GM12878 (cell line): ENCODE measurements around the gene ACHE. TPM values are rescaled to one million over a fixed set of nuclear protein-coding genes. Genes with fewer than 3 reads are reported as not detected.

Source experiments
- HDAC2 ChIP-seq: fragments of 200-600 bp; sonication (generic); IDR thresholded peaks from 2 replicates; pipeline ENCODE4 v1.6.1; 2017
- MTA3 ChIP-seq: IDR thresholded peaks from 2 replicates; pipeline ENCODE4 v1.6.1; 2012; ENCODE audit warnings: low read length, inconsistent platforms, borderline replicate concordance
- MYC ChIP-seq: IDR thresholded peaks from 2 replicates; pipeline ENCODE4 v1.6.1; 2011; ENCODE audit warnings: mild to moderate bottlenecking, low read length, moderate library complexity, inconsistent platforms; ENCODE audit not compliant: insufficient read depth, insufficient replicate concordance, insufficient read length, severe bottlenecking
- NFYA ChIP-seq: IDR thresholded peaks from 2 replicates; pipeline ENCODE4 v1.6.1; 2011; ENCODE audit warnings: low read depth, mild to moderate bottlenecking, low read length, improper control_type of control experiment, borderline replicate concordance
- NFYB ChIP-seq: IDR thresholded peaks from 2 replicates; pipeline ENCODE4 v1.6.1; 2011; ENCODE audit warnings: low read depth, mild to moderate bottlenecking, low read length, improper control_type of control experiment, moderate library complexity; ENCODE audit not compliant: insufficient read depth
- YY1 ChIP-seq: IDR thresholded peaks from 2 replicates; pipeline ENCODE4 v1.6.1; 2011; ENCODE audit warnings: low read depth, mild to moderate bottlenecking, low read length
- ZNF384 ChIP-seq: IDR thresholded peaks from 2 replicates; pipeline ENCODE4 v1.6.1; 2012; ENCODE audit warnings: low read depth, mild to moderate bottlenecking, low read length, improper control_type of control experiment, borderline replicate concordance
- ZNF622 ChIP-seq: fragments of 450-650 bp; IDR thresholded peaks from 2 replicates; pipeline ENCODE4 v1.6.1; 2017; ENCODE audit warnings: mild to moderate bottlenecking, inconsistent platforms
- polyA plus RNA-seq, 11 experiments: library from polyadenylated mRNA; depleted of rRNA in 4 of 11; unstranded in 6 of 11; stranded (reverse) in 5 of 11; fragments of >200 nt; fragmentation: Nextera tagmentation in 4 of 11; fragmentation: Illumina TruSeq in 1 of 11; extraction: Ambion mirVana in 4 of 11; extraction: Trizol in 1 of 11; gene quantifications; 1 replicate in 1 of 11; 2 replicates in 10 of 11; pipeline versions ENCODE4 v1.2.1 to v1.2.3, GENCODE V29; 2011 to 2016; ENCODE audit warnings: inconsistent platforms in 2 of 11, missing spikeins in 2 of 11, low read depth in 1 of 11
- total RNA-seq, 4 experiments: library from RNA; depleted of rRNA in 3 of 4; stranded (reverse); fragments of >200 nt in 3 of 4; fragmentation: Illumina TruSeq in 1 of 4; extraction: Trizol in 1 of 4; gene quantifications; 2 replicates each; pipeline versions ENCODE4 v1.2.1 to v1.2.3, GENCODE V29; 2013 to 2021
- TF ChIP-seq, protein P1 (sequence below): fragments of 450-650 bp; IDR thresholded peaks from 2 replicates; pipeline ENCODE4 v1.6.1; 2016; ENCODE audit warnings: mild to moderate bottlenecking
- TF ChIP-seq, protein P2 (sequence below): IDR thresholded peaks from 2 replicates; pipeline ENCODE4 v1.6.1; 2012; ENCODE audit warnings: low read depth, low read length, improper control_type of control experiment
- TF ChIP-seq, protein P3 (sequence below): fragments of 150-350 bp; IDR thresholded peaks from 2 replicates; pipeline ENCODE4 v1.6.1; 2016; ENCODE audit warnings: low read depth, low read length
- TF ChIP-seq, protein P4 (sequence below): fragments of 450-650 bp; IDR thresholded peaks from 2 replicates; pipeline ENCODE4 v1.6.1; 2016; ENCODE audit warnings: mild to moderate bottlenecking, moderate library complexity, borderline replicate concordance
- TF ChIP-seq, protein P5 (sequence below): fragments of 450-650 bp; IDR thresholded peaks from 2 replicates; pipeline ENCODE4 v1.6.1; 2018; ENCODE audit warnings: borderline replicate concordance, mild to moderate bottlenecking; ENCODE audit not compliant: partially characterized antibody
- TF ChIP-seq, protein P6 (sequence below): fragments of 450-650 bp; IDR thresholded peaks from 2 replicates; pipeline ENCODE4 v1.6.1; 2014; ENCODE audit warnings: mild to moderate bottlenecking

Gene ACHE
- total and polyA plus RNA-seq, 10 of the 15 experiments (the other 5 are each of a cell fraction or from before 2014, with no cell fraction given): 0.07 to 5.1 (median 2.3) TPM; not detected in 1

DNA sequence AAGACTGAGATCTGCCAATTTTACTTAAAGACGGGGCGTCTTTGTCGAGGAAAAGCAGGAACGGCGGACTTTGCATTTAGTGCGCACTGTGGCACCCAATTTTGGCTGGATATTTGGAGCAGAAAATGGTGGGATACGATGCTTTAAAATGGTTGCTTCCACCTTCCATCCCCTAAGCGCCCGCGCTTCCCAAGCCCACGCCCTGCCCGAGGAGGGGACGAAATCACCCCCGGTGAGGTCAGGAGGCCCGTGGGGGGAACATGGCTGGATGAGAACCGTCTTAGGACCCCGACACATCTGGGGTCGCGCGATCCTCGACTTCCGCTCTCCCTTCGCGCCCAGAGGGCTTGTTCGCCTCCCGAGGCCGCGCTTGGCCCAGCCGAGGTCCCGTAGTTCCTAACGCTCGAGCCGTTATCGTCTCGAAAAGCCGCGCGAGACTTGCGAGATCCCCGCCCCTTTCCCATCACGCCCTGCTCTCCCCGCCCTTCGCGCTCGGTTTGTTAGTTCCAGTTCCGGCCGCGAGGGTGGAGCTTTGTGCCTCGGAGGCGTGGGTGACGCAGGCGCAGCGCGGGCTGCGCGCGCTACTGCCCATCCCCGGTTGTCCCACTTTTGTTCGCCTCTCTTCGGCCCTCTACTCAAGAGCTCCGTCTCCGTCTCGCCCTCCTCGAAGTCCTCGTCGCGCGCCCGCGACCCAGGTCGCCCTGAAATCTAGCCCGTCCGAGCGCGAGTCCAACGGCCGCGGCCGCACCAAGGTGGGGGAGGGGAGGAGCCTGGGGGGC, 20.9 kb downstream of the ACHE start, which contains the start of gene SRRT (continued):
- TF ChIP-seq, protein P1, sequence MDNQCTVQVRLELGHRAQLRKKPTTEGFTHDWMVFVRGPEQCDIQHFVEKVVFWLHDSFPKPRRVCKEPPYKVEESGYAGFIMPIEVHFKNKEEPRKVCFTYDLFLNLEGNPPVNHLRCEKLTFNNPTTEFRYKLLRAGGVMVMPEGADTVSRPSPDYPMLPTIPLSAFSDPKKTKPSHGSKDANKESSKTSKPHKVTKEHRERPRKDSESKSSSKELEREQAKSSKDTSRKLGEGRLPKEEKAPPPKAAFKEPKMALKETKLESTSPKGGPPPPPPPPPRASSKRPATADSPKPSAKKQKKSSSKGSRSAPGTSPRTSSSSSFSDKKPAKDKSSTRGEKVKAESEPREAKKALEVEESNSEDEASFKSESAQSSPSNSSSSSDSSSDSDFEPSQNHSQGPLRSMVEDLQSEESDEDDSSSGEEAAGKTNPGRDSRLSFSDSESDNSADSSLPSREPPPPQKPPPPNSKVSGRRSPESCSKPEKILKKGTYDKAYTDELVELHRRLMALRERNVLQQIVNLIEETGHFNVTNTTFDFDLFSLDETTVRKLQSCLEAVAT: peak; percentile 82
- TF ChIP-seq ZNF384 (no peak), NFYA (no peak), ZNF622 (no peak), HDAC2 (no peak), YY1 (peak; percentile 97), MYC (no peak), NFYB (no peak), MTA3 (no peak)
- TF ChIP-seq, protein P2, sequence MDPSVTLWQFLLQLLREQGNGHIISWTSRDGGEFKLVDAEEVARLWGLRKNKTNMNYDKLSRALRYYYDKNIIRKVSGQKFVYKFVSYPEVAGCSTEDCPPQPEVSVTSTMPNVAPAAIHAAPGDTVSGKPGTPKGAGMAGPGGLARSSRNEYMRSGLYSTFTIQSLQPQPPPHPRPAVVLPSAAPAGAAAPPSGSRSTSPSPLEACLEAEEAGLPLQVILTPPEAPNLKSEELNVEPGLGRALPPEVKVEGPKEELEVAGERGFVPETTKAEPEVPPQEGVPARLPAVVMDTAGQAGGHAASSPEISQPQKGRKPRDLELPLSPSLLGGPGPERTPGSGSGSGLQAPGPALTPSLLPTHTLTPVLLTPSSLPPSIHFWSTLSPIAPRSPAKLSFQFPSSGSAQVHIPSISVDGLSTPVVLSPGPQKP: peak; percentile 38
- TF ChIP-seq, protein P3, sequence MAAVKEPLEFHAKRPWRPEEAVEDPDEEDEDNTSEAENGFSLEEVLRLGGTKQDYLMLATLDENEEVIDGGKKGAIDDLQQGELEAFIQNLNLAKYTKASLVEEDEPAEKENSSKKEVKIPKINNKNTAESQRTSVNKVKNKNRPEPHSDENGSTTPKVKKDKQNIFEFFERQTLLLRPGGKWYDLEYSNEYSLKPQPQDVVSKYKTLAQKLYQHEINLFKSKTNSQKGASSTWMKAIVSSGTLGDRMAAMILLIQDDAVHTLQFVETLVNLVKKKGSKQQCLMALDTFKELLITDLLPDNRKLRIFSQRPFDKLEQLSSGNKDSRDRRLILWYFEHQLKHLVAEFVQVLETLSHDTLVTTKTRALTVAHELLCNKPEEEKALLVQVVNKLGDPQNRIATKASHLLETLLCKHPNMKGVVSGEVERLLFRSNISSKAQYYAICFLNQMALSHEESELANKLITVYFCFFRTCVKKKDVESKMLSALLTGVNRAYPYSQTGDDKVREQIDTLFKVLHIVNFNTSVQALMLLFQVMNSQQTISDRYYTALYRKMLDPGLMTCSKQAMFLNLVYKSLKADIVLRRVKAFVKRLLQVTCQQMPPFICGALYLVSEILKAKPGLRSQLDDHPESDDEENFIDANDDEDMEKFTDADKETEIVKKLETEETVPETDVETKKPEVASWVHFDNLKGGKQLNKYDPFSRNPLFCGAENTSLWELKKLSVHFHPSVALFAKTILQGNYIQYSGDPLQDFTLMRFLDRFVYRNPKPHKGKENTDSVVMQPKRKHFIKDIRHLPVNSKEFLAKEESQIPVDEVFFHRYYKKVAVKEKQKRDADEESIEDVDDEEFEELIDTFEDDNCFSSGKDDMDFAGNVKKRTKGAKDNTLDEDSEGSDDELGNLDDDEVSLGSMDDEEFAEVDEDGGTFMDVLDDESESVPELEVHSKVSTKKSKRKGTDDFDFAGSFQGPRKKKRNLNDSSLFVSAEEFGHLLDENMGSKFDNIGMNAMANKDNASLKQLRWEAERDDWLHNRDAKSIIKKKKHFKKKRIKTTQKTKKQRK: no peak
- TF ChIP-seq, protein P4, sequence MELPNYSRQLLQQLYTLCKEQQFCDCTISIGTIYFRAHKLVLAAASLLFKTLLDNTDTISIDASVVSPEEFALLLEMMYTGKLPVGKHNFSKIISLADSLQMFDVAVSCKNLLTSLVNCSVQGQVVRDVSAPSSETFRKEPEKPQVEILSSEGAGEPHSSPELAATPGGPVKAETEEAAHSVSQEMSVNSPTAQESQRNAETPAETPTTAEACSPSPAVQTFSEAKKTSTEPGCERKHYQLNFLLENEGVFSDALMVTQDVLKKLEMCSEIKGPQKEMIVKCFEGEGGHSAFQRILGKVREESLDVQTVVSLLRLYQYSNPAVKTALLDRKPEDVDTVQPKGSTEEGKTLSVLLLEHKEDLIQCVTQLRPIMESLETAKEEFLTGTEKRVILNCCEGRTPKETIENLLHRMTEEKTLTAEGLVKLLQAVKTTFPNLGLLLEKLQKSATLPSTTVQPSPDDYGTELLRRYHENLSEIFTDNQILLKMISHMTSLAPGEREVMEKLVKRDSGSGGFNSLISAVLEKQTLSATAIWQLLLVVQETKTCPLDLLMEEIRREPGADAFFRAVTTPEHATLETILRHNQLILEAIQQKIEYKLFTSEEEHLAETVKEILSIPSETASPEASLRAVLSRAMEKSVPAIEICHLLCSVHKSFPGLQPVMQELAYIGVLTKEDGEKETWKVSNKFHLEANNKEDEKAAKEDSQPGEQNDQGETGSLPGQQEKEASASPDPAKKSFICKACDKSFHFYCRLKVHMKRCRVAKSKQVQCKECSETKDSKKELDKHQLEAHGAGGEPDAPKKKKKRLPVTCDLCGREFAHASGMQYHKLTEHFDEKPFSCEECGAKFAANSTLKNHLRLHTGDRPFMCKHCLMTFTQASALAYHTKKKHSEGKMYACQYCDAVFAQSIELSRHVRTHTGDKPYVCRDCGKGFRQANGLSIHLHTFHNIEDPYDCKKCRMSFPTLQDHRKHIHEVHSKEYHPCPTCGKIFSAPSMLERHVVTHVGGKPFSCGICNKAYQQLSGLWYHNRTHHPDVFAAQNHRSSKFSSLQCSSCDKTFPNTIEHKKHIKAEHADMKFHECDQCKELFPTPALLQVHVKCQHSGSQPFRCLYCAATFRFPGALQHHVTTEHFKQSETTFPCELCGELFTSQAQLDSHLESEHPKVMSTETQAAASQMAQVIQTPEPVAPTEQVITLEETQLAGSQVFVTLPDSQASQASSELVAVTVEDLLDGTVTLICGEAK: peak; percentile 77
- TF ChIP-seq, protein P5, sequence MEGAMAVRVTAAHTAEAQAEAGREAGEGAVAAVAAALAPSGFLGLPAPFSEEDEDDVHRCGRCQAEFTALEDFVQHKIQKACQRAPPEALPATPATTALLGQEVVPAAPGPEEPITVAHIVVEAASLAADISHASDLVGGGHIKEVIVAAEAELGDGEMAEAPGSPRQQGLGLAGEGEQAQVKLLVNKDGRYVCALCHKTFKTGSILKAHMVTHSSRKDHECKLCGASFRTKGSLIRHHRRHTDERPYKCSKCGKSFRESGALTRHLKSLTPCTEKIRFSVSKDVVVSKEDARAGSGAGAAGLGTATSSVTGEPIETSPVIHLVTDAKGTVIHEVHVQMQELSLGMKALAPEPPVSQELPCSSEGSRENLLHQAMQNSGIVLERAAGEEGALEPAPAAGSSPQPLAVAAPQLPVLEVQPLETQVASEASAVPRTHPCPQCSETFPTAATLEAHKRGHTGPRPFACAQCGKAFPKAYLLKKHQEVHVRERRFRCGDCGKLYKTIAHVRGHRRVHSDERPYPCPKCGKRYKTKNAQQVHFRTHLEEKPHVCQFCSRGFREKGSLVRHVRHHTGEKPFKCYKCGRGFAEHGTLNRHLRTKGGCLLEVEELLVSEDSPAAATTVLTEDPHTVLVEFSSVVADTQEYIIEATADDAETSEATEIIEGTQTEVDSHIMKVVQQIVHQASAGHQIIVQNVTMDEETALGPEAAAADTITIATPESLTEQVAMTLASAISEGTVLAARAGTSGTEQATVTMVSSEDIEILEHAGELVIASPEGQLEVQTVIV: peak; percentile 64
- TF ChIP-seq, protein P6, sequence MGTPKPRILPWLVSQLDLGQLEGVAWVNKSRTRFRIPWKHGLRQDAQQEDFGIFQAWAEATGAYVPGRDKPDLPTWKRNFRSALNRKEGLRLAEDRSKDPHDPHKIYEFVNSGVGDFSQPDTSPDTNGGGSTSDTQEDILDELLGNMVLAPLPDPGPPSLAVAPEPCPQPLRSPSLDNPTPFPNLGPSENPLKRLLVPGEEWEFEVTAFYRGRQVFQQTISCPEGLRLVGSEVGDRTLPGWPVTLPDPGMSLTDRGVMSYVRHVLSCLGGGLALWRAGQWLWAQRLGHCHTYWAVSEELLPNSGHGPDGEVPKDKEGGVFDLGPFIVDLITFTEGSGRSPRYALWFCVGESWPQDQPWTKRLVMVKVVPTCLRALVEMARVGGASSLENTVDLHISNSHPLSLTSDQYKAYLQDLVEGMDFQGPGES: peak; percentile 6; the same call in 1 of the 2 replicates
